Mesothelial cell of epicardium (in vitro differentiated cells): ENCODE results near the gene SEC14L2. TPM values are rescaled to one million over a fixed set of nuclear protein-coding genes. Genes with fewer than 3 reads are reported as not detected.

Experiments
- DNase-seq, 2 experiments: peaks; one replicate each; pipeline ENCODE4 v3.0.0; 2021; ENCODE audit warnings: low spot score in 2 of 2; ENCODE audit not compliant: unreplicated experiment in 2 of 2
- H3K27ac Mint-ChIP-seq: 2 replicates; pipeline ENCODE4 v1.8.0; 2021; ENCODE audit warnings: mixed read lengths
- H3K27me3 Mint-ChIP-seq: 2 replicates; pipeline ENCODE4 v1.8.0; 2021; ENCODE audit warnings: low read depth, mixed read lengths
- H3K36me3 Mint-ChIP-seq: 2 replicates; pipeline ENCODE4 v1.8.0; 2021; ENCODE audit warnings: mixed read lengths
- H3K4me1 Mint-ChIP-seq: 2 replicates; pipeline ENCODE4 v1.8.0; 2021; ENCODE audit warnings: mixed read lengths
- H3K4me3 Mint-ChIP-seq: 2 replicates; pipeline ENCODE4 v1.8.0; 2021; ENCODE audit warnings: mild to moderate bottlenecking, moderate library complexity, mixed read lengths
- H3K9me3 Mint-ChIP-seq: 2 replicates; pipeline ENCODE4 v1.8.0; 2021; ENCODE audit warnings: mixed read lengths
- total RNA-seq: library from RNA; stranded (reverse); gene quantifications from 3 replicates; pipeline ENCODE4 v1.2.1, GENCODE V29; 2021
- TF ChIP-seq, protein P1 (sequence below): fragments of 200-600 bp; sonication (generic); IDR thresholded peaks from one replicate; pipeline ENCODE4 v1.5.0; 2021; ENCODE audit warnings: antibody characterized with exemption; ENCODE audit not compliant: unreplicated experiment

Gene SEC14L2
- total RNA-seq, 1 donor from 2014 or later, result 4.3 TPM

DNA sequence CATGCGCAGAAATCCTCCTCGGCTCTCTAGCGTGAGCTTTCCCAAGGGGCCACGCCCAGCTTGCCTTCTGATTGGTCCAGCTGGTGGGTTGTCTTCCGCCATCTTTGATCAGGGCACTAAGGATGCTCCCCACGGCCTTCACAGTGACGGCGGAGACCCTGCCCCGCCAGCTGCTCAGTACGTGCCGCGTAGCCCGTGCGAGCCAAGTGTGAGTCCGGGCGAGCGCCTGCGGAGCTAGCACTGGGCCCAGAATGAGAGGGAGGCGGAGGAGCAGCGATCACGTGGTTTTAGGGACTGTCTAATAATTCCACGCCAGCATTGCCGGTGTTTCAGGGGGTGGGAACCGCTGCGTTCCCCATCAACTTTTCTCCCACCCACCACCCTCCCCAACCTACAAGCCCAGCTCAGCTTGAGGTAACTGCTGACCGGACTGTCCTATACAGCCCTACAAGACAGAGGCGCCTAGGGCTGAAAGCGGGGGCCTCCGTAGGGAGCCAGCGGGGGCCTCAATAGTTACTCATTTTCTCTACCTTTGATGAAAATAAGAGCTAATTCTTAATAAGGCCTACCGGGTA, 27.2 kb downstream of the SEC14L2 start:
- no peaks in the 10 kb centered on the region for H3K27me3 Mint-ChIP-seq
- peaks cover 38% of the 10 kb centered on the region for H3K4me1 Mint-ChIP-seq
- peak overlapping the region; percentile 88 for H3K4me3 Mint-ChIP-seq
- peak overlapping the region; percentile 98 for H3K27ac Mint-ChIP-seq
- H3K9me3 Mint-ChIP-seq, result no peaks in the 10 kb centered on the region
- peaks cover 4% of the 10 kb centered on the region for H3K36me3 Mint-ChIP-seq
- TF ChIP-seq, protein P1, sequence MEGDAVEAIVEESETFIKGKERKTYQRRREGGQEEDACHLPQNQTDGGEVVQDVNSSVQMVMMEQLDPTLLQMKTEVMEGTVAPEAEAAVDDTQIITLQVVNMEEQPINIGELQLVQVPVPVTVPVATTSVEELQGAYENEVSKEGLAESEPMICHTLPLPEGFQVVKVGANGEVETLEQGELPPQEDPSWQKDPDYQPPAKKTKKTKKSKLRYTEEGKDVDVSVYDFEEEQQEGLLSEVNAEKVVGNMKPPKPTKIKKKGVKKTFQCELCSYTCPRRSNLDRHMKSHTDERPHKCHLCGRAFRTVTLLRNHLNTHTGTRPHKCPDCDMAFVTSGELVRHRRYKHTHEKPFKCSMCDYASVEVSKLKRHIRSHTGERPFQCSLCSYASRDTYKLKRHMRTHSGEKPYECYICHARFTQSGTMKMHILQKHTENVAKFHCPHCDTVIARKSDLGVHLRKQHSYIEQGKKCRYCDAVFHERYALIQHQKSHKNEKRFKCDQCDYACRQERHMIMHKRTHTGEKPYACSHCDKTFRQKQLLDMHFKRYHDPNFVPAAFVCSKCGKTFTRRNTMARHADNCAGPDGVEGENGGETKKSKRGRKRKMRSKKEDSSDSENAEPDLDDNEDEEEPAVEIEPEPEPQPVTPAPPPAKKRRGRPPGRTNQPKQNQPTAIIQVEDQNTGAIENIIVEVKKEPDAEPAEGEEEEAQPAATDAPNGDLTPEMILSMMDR, result no peak
- DNase-seq, result peak; percentile 96 to 98

DNA sequence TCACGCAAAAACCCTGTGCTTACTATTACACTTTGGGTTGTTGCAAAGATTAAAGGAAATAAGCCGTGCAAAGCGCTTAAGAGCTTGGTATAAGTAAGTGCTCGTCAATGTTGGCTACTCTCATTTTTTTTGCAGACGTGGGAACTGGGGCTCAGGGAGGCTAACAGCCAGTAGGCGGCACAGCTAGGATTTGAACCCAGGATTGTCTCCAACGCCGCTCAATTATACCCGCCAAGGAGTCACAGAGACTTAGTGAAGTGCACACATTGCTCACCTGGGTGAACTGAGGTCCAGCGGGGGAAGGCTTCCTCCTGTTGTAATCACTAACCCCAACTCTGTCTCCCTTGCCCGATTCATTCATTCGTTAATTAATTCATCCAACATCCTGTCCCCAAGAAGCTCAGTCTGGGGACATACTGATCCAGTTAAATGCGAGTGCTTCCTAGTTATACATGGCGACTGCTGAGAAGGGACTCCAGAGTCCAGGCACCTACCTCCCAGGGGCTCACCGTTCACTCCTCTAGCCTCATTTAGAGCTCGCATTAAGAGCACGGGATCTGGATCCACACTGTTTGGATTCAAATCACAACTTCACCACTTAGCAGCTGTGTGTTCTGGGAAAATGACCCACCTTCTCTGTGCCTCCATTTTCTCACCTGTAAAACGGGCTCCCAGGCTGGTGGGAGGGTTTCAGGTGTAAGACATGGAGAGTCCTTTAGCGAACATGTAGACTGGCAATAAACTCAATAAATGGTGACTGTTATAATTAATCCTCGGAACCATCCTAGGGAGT, 27.9 kb downstream of the SEC14L2 start:
- Mint-ChIP-seq H3K27me3 (no peaks in the 10 kb centered on the region), H3K4me3 (peak overlapping the region; percentile 88)

DNA sequence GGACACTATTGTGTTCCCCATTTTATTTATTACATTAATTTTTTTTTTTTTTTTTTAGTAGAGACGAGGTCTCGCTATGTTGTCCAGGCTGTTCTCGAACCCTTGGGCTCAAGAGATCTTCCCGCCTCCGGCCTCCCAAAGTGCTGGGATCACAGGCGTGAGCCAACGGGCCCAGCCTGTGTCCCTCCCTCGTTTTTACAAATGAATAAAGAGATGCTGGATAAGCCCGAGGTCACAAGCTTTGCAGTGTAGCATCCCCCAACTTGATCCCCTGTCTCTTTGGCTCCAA, 28.5 kb downstream of the SEC14L2 start:
- no peak for DNase-seq
- peaks cover 4% of the 10 kb centered on the region for H3K36me3 Mint-ChIP-seq
- no peaks in the 10 kb centered on the region for H3K9me3 Mint-ChIP-seq
- H3K27me3 Mint-ChIP-seq, result no peaks in the 10 kb centered on the region
- H3K4me3 Mint-ChIP-seq, result peak overlapping the region; percentile 88
- TF ChIP-seq, protein P1, result no peak
- peaks cover 38% of the 10 kb centered on the region for H3K4me1 Mint-ChIP-seq
- H3K27ac Mint-ChIP-seq, result peak overlapping the region; percentile 76

More for the DNA sequence above, 27.9 kb downstream of the SEC14L2 start:
- no peak for DNase-seq
- no peaks in the 10 kb centered on the region for H3K9me3 Mint-ChIP-seq
- peak overlapping the region; percentile 98 for H3K27ac Mint-ChIP-seq
- H3K4me1 Mint-ChIP-seq, result peaks cover 38% of the 10 kb centered on the region
- peaks cover 4% of the 10 kb centered on the region for H3K36me3 Mint-ChIP-seq
- TF ChIP-seq, protein P1, result no peak

DNA sequence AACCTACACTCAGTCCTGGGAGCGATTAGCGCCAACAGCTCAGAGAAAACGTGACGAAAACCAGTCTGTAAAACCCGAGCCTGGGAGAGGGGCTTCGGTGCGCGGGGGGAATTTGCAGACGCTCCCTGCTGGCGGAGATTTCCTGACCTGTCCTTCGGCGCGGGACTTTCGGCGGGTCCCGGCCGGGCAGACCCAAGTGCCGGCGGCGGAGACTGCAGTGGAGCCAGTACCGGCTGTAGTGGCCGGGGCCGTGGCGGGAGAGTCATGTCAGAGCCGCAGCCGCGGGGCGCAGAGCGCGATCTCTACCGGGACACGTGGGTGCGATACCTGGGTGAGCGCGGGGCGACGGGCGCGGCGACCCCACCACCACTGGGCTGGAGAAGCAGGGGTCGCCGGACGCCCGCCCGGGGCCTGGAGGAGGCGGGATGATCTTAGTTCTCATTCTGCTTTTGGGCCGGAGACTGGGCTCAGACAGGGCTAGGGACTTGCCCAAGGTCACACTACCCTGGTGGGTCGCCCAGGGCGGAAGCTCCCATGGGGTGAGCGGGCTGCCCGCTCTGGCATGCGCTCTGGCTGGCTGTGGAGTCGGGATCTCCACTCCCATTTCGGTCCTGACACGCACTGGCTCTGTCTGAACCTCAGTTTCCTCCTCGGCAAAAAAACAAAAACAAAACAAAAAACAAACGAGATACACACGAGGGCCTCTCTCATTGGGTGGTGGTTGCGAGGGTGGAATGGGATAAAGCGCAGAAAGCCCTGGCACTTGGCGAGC, 29.0 kb downstream of the SEC14L2 start, which contains the start of gene MTFP1:
MTFP1 (plus strand) TSS at position 153 of the 772 bp plus-strand sequence; CDS start at position 265, 112 bp downstream.
- TF ChIP-seq, protein P1, result no peak
- peak in 1 of 2 experiments; percentile 59 for DNase-seq
- Mint-ChIP-seq H3K9me3 (no peaks in the 10 kb centered on the region), H3K27me3 (no peaks in the 10 kb centered on the region), H3K36me3 (no peaks in the 10 kb centered on the region), H3K27ac (peak within 1 kb of the TSS; percentile 98), H3K4me3 (peak within 1 kb of the TSS; percentile 88), H3K4me1 (peaks cover 35% of the 10 kb centered on the region)

DNA sequence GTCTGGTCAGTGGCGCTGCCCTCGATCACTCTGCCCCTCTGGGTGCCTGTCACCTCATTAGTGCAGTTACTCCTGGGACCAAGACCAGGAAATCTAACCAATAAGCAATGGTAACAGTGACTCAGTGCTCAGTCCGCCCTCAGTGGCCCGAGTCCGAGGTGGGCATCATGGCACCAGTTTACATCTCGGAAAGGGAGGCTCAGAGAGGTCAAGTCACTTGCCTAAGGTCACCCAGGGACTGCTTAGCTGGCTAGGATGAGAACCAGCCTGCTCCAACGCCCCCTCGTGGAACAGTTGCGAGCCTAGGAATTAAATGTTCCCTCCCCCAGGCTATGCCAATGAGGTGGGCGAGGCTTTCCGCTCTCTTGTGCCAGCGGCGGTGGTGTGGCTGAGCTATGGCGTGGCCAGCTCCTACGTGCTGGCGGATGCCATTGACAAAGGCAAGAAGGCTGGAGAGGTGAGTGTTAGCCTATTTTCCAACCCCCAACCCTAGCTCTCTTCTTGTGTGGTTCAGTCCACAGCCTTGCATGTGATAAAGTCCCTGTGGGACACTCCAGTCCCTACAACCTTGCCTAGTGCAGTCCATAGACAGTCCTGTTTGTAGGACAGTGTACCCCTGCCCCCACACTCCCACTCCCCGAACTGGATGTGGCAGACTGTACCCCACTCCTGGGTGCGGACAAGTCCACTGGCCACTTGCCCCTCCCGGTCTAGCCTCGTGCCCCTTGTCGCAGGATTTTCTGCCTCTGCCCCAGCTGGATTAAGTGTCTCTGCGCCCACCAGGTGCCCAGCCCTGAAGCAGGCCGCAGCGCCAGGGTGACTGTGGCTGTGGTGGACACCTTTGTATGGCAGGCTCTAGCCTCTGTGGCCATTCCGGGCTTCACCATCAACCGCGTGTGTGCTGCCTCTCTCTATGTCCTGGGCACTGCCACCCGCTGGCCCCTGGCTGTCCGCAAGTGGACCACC, 29.9 kb downstream of the SEC14L2 start:
- DNase-seq, result peak in 1 of 2 experiments; percentile 60
- TF ChIP-seq, protein P1, result no peak
- Mint-ChIP-seq H3K4me1 (peaks cover 30% of the 10 kb centered on the region), H3K36me3 (no peaks in the 10 kb centered on the region), H3K27me3 (no peaks in the 10 kb centered on the region), H3K27ac (peak overlapping the region; percentile 72), H3K4me3 (peak overlapping the region; percentile 88), H3K9me3 (no peaks in the 10 kb centered on the region)
